SJCRH30 (cell line): ENCODE measurements around the gene NFIB. TPM values are rescaled to one million over a fixed set of nuclear protein-coding genes. Genes with fewer than 3 reads are reported as not detected.

Experiments used
- DNase-seq, 2 experiments: peaks; one replicate each; pipeline ENCODE4 v3.0.0-alpha.2; 2015 to 2020
- H3K27ac ChIP-seq: fragments of 250-450 bp; sonication (Bioruptor Pico); 2 replicates; pipeline ENCODE4 v1.5.1; 2020; ENCODE audit warnings: mild to moderate bottlenecking, moderate library complexity
- H3K27me3 ChIP-seq: fragments of 250-450 bp; sonication (Bioruptor Pico); 2 replicates; pipeline ENCODE4 v1.5.1; 2020; ENCODE audit warnings: mild to moderate bottlenecking, moderate library complexity
- H3K36me3 ChIP-seq: fragments of 250-450 bp; sonication (Bioruptor Pico); 2 replicates; pipeline ENCODE4 v1.5.1; 2020; ENCODE audit warnings: mild to moderate bottlenecking, moderate library complexity
- H3K4me1 ChIP-seq: fragments of 250-450 bp; sonication (Bioruptor Pico); 2 replicates; pipeline ENCODE4 v1.5.1; 2020; ENCODE audit warnings: mild to moderate bottlenecking, moderate library complexity
- H3K4me3 ChIP-seq: fragments of 250-450 bp; sonication (Bioruptor Pico); 2 replicates; pipeline ENCODE4 v1.5.1; 2020; ENCODE audit warnings: mild to moderate bottlenecking, moderate library complexity
- H3K9me3 ChIP-seq: fragments of 250-450 bp; sonication (Bioruptor Pico); replicated peaks from 2 replicates; pipeline ENCODE4 v1.5.1; 2020; ENCODE audit warnings: mild to moderate bottlenecking, moderate library complexity
- total RNA-seq: library from RNA; depleted of rRNA; stranded (reverse); fragments of >200 nt; shearing (Covaris generic); gene quantifications from 2 replicates; pipeline ENCODE4 v1.2.3, GENCODE V29; 2014

Gene NFIB
- total RNA-seq, 1 experiment from 2014 or later: 48.1 TPM

- no peak overlapping the region for H3K27ac ChIP-seq
These were observed 19.3 kb downstream of the NFIB start for GRCh38 chr9:14294659-14295058.

DNA sequence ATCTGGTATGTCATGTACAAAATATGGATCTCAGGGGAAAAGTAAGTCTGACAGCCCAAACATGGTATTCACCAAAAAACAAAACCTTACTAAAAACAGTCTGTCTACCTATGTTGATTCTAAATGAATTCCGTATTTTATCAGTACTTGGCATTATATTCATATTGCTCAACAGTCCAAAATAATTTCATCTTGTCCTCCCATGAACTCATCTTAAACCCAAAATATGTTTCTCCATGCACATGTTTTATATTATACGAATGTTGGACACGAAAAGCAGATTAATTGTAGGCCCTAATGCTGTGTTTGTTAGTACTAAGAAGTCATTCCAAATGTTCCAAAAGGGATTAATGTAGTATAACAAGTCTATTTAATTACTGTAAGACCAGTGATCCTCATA is 20.1 kb downstream of the NFIB start:
- Histone ChIP-seq H3K27me3 (no peaks in the 10 kb centered on the region), H3K4me1 (no peaks in the 10 kb centered on the region), H3K36me3 (peaks cover 21% of the 10 kb centered on the region), H3K27ac (no peak overlapping the region), H3K4me3 (no peak overlapping the region), H3K9me3 (no peaks in the 10 kb centered on the region)
- no peak for DNase-seq

More at GRCh38 chr9:14294659-14295058, 19.3 kb downstream of the NFIB start:
- no peaks in the 10 kb centered on the region for H3K27me3 ChIP-seq
- H3K9me3 ChIP-seq: no peaks in the 10 kb centered on the region
- no peaks in the 10 kb centered on the region; the same call in 1 of the 2 replicates for H3K4me1 ChIP-seq
- H3K36me3 ChIP-seq: peaks cover 26% of the 10 kb centered on the region
- H3K4me3 ChIP-seq: no peak overlapping the region
- no peak for DNase-seq

- no peak for DNase-seq
- Histone ChIP-seq H3K27ac (no peak overlapping the region), H3K4me1 (no peaks in the 10 kb centered on the region), H3K27me3 (no peaks in the 10 kb centered on the region), H3K4me3 (no peak overlapping the region), H3K9me3 (no peaks in the 10 kb centered on the region), H3K36me3 (peaks cover 21% of the 10 kb centered on the region)
These were observed 21.7 kb downstream of the NFIB start for GRCh38 chr9:14292181-14292739.

DNA sequence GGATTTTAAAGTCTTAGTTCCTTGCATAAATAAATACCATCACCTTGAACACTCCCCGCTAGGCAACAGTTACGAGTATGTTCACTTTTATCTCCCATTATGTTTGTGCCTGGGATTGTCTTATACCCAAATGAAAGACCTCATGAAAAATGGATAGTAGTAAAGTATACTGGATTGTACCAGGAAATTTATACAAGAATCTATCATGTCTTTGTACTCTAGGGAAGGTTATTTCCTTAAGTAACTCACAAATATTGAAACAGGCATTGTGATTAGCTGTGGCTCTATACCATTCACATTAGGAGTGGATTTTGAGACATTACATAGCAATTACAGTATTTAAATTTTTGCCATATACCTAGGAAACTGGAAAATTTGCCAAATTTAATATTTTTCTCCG is 24.0 kb downstream of the NFIB start:
- DNase-seq: no peak
- no peaks in the 10 kb centered on the region for H3K9me3 ChIP-seq
- H3K36me3 ChIP-seq: peaks cover 8% of the 10 kb centered on the region
- H3K27me3 ChIP-seq: no peaks in the 10 kb centered on the region
- no peaks in the 10 kb centered on the region for H3K4me1 ChIP-seq
- H3K27ac ChIP-seq: no peak overlapping the region
- H3K4me3 ChIP-seq: no peak overlapping the region

GRCh38 chr9:14288433-14288832 is 25.5 kb downstream of the NFIB start:
- Histone ChIP-seq H3K4me3 (no peak overlapping the region), H3K27ac (no peak overlapping the region), H3K27me3 (no peaks in the 10 kb centered on the region), H3K4me1 (no peaks in the 10 kb centered on the region), H3K9me3 (no peaks in the 10 kb centered on the region), H3K36me3 (peaks cover 7% of the 10 kb centered on the region)
- DNase-seq: no peak

- no peaks in the 10 kb centered on the region for H3K9me3 ChIP-seq
- no peak overlapping the region for H3K27ac ChIP-seq
- H3K4me1 ChIP-seq: peaks cover 13% of the 10 kb centered on the region
- H3K27me3 ChIP-seq: no peaks in the 10 kb centered on the region
- no peak overlapping the region for H3K4me3 ChIP-seq
- peaks cover 7% of the 10 kb centered on the region for H3K36me3 ChIP-seq
- DNase-seq: no peak
These were observed 27.8 kb downstream of the NFIB start for GRCh38 chr9:14286121-14286520.

DNA sequence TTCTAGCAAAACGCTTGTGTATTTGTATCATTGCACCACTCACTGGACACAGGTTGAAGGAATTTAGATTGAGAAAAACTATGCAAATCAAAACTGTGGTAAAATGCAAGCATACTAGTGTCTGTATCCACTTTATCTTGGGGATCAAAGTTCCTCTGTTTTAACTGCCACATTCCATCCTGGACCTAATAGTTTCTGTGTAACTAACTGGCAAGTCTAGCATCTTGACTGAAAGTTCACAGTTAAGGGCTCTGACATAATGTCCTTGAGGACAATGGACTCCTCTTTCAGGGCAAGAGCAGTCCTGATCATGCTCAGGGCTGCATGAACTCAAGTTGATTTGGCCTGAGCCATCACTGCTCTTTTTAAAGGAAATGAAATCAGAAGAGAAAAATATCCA is 30.7 kb downstream of the NFIB start:
- H3K27me3 ChIP-seq: no peaks in the 10 kb centered on the region
- no peaks in the 10 kb centered on the region for H3K9me3 ChIP-seq
- H3K4me1 ChIP-seq: peaks cover 33% of the 10 kb centered on the region
- DNase-seq: no peak
- H3K4me3 ChIP-seq: no peak overlapping the region
- H3K27ac ChIP-seq: no peak overlapping the region
- H3K36me3 ChIP-seq: peaks cover 4% of the 10 kb centered on the region; the same call in 1 of the 2 replicates

DNA sequence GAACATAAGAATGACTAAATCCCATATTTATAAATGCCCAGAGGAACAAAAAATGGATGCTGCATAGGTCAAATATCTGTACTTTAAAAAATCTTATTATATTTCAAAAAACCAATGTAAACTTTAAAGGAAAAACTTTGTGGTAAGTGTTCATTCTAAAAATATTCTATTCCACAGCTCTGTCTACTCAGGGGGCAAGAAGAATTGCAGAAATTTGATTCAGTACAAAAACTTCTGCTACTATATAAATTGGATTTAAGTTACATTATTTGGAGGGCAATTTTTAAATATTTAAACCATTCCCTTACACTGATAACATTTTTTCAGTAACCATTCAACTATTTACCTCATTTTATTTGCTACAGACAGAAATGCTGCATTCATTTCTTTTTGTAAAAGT is 32.1 kb downstream of the NFIB start:
- H3K27me3 ChIP-seq: no peaks in the 10 kb centered on the region
- H3K27ac ChIP-seq: peak overlapping the region; percentile 74
- H3K36me3 ChIP-seq: no peaks in the 10 kb centered on the region; the same call in 1 of the 2 replicates
- H3K4me3 ChIP-seq: no peak overlapping the region
- peaks cover 47% of the 10 kb centered on the region for H3K4me1 ChIP-seq
- DNase-seq: no peak
- no peaks in the 10 kb centered on the region for H3K9me3 ChIP-seq

DNA sequence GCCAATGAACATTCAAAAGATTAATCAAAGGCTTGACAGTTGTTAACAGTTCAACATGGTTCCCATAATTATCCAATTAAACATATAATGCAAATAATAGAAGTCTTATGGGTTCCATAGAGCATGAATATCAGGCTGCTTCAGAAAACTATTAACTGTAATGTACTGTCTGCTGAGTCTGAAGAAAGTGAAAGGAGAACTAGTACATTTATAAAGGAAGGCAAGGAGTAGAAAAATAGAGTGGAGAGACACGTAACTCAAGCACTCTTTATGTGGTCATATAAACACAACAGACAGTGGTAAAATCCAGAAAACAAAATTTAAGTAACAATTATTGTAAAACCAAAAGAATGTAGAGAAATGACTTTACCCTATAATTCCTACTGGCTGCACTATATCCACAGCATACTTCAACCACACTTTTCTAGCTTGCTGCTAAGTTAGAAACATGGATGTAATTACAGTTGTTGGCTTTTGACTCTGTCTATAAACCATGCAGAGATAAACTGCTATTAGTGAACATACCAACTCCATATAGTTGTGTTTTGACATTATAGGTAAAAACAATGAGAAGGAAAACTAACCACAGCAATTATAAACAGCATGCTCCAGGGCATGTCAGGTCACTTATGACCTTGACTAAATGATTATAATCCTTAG is 32.7 kb downstream of the NFIB start:
- Histone ChIP-seq H3K4me1 (peaks cover 49% of the 10 kb centered on the region), H3K4me3 (no peak overlapping the region), H3K36me3 (no peaks in the 10 kb centered on the region; the same call in 1 of the 2 replicates), H3K9me3 (no peaks in the 10 kb centered on the region), H3K27ac (peak overlapping the region; percentile 74), H3K27me3 (no peaks in the 10 kb centered on the region)
- DNase-seq: peak; percentile 30 to 63

DNA sequence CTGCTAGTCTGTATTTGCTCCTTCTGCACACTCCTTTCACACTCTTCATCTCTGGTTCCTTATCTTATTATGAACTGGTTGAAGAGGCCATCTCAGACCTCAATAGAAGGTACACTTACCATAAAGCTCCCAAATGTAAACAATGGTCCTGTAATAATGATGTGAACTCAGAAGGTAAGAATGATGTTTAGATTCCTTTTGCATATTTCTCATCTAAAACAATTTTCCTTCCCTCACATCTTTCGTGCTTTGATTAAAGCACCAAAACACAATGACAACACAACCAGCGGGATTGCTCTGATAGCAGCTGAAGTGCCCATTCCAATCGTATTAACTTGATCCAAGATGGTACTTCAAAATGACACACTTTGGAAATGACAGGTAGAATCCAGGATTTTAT is 34.3 kb downstream of the NFIB start:
- no peak for DNase-seq
- Histone ChIP-seq H3K9me3 (no peaks in the 10 kb centered on the region), H3K4me1 (peaks cover 65% of the 10 kb centered on the region), H3K36me3 (no peaks in the 10 kb centered on the region; the same call in 1 of the 2 replicates), H3K27ac (no peak overlapping the region; the same call in 1 of the 2 replicates), H3K27me3 (no peaks in the 10 kb centered on the region), H3K4me3 (no peak overlapping the region)

- Histone ChIP-seq H3K36me3 (no peaks in the 10 kb centered on the region; the same call in 1 of the 2 replicates), H3K9me3 (no peaks in the 10 kb centered on the region), H3K4me3 (peak overlapping the region; percentile 12), H3K27me3 (no peaks in the 10 kb centered on the region), H3K27ac (peak overlapping the region; percentile 96), H3K4me1 (peaks cover 78% of the 10 kb centered on the region)
- DNase-seq: peak; percentile 51 to 87
These were observed 35.6 kb downstream of the NFIB start for GRCh38 chr9:14278291-14278721.

DNA sequence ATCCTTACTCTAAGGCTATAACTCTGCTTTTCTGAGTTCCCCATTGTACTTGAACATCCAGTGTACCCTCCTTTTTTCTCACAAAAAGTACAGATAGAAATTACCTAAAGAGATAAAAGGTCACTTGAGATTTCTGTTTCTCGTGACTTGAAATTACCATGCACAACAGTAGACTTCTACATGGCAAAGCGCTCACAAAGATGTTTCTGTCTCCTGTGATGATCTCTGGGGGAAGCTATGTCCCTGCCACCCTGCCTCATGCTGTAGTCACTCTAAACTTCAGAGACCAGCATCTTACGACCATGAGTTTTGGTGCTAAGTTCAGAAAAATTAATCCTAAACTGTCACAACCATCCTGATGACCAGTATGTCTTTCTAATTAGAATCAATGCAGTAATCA is 36.2 kb downstream of the NFIB start:
- no peaks in the 10 kb centered on the region for H3K27me3 ChIP-seq
- peak overlapping the region; percentile 96 for H3K27ac ChIP-seq
- no peaks in the 10 kb centered on the region for H3K9me3 ChIP-seq
- peaks cover 84% of the 10 kb centered on the region for H3K4me1 ChIP-seq
- H3K4me3 ChIP-seq: peak overlapping the region; percentile 12; the same call in 1 of the 2 replicates
- peak; percentile 15 to 59 for DNase-seq
- H3K36me3 ChIP-seq: no peaks in the 10 kb centered on the region; the same call in 1 of the 2 replicates

DNA sequence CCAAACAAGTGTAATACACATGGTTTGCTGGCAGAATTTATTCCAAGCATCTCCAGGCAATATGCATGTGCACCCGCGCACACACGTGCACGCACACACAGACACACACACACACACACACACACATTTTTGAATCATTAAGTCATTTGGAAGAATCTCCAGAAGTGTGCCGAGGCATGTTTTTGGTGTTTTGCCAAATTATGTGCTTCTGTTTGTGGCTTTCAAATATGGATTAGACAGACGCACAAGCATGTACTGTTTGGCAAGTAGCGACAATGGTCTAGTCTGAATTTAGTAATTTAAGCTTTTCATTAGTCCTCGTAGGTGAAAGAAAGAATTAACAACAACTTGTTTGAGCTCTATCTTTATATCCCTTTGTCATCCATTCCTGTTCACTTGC is 36.7 kb downstream of the NFIB start:
- DNase-seq: peak; percentile 57 to 74
- H3K9me3 ChIP-seq: no peaks in the 10 kb centered on the region
- no peaks in the 10 kb centered on the region for H3K36me3 ChIP-seq
- peak overlapping the region; percentile 12; the same call in 1 of the 2 replicates for H3K4me3 ChIP-seq
- no peaks in the 10 kb centered on the region for H3K27me3 ChIP-seq
- peaks cover 85% of the 10 kb centered on the region for H3K4me1 ChIP-seq
- H3K27ac ChIP-seq: peak overlapping the region; percentile 96

DNA sequence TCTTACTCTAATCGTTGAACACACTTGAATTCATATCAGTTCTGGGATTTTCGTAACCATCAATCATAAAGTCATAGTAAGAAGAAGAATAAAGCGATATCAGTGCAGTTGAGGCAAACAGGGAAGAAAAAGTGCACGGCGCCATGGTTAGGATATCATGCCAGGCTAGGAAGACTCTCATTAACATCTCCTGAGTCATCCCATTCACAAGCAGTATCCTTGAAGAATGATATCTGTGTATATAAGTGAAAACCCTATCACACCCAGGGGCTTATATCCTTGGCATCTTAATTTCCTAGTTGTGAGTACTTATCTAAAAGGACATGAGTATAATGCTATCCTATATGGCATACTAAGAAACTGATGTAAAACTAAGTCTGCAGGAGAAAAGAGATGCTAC is 38.6 kb downstream of the NFIB start:
- Histone ChIP-seq H3K4me1 (peaks cover 84% of the 10 kb centered on the region), H3K4me3 (no peak overlapping the region), H3K27me3 (no peaks in the 10 kb centered on the region), H3K27ac (no peak overlapping the region; the same call in 1 of the 2 replicates), H3K9me3 (no peaks in the 10 kb centered on the region), H3K36me3 (no peaks in the 10 kb centered on the region)
- no peak for DNase-seq

DNA sequence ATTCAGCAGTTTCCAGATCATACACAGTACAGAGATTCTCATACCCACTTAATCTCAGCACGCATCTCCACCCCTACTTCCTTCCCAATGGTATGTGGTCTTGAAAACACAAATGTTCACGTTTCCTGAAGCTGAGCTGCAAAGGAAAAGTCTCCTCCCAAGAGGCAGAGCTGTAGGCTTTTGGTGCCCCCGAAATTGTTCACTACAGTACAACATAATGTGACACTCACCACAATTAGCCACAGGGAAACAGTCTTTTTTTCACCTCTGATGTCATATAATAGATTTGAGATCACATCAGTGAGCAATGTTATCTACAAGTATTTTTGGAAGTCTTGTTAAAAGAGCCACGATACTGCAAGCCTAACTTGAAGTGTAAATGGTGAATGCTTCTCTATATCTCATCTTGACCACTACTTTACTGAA is 40.2 kb downstream of the NFIB start:
- no peaks in the 10 kb centered on the region for H3K9me3 ChIP-seq
- no peak overlapping the region; the same call in 1 of the 2 replicates for H3K4me3 ChIP-seq
- DNase-seq: peak; percentile 22 to 47
- H3K36me3 ChIP-seq: 0 out of 2 replicates have a peak, but pooled peaks cover 2% of the 10 kb centered on the region
- H3K27ac ChIP-seq: peak overlapping the region; percentile 58
- no peaks in the 10 kb centered on the region for H3K27me3 ChIP-seq
- peaks cover 78% of the 10 kb centered on the region for H3K4me1 ChIP-seq
